HCT116 (cell line): ENCODE results near the gene IER3. TPM values are rescaled to one million over a fixed set of nuclear protein-coding genes. Genes with fewer than 3 reads are reported as not detected.

Source experiments
- ATAC-seq: fragments of 200-7000 bp; cut with Tn5 transposase; 2 replicates; pipeline ENCODE4 v1.9.1; 2020; ENCODE audit warnings: mild to moderate bottlenecking, moderate library complexity
- BruUV-seq: library from RNA; stranded (reverse); fragments of 400-500 nt; replicated peaks from 2 replicates; lab custom pipeline; 2021; lab: Mats Ljungman, UMichigan
- CTCF ChIA-PET: fragments of 300-600 bp; sonication (Branson Sonifier 250); formaldehyde crosslinking; loops from one replicate; lab custom pipeline; 2021; ENCODE audit warnings: antibody characterized with exemption; lab: Charles Lee
- POLR2A ChIA-PET: fragments of 300-600, 350-600 bp; sonication (Branson Sonifier 250); formaldehyde crosslinking; loops from one replicate; lab custom pipeline; 2021; ENCODE audit warnings: antibody characterized with exemption; lab: Charles Lee
- RAD21 ChIA-PET, 2 experiments: fragments of 300-600 bp; sonication (Branson Sonifier 250); formaldehyde crosslinking; loops; one replicate each; lab custom pipeline; 2023; ENCODE audit warnings: low total read pairs in 2 of 2; ENCODE audit not compliant: uncharacterized antibody in 2 of 2, unreplicated experiment in 2 of 2, low non-redundant PET in 1 of 2; lab: Charles Lee
- DNase-seq: peaks from one replicate; pipeline ENCODE4 v3.0.0-alpha.2; 2010; ENCODE audit warnings: low read depth, low spot score
- H2AFZ ChIP-seq: fragments of 200-600 bp; shearing (Covaris generic), sonication (generic); 2 replicates; pipeline ENCODE4 v1.6.1; 2017; ENCODE audit warnings: low read depth, mixed run types, mixed read lengths, antibody characterized with exemption, low read length; ENCODE audit not compliant: poor library complexity, severe bottlenecking
- H3K27ac ChIP-seq: 2 replicates; pipeline ENCODE4 v1.5.1; 2012; ENCODE audit warnings: low read depth, low read length
- H3K27me3 ChIP-seq: fragments of 200-600 bp; sonication (generic); 2 replicates; pipeline ENCODE4 v1.6.1; 2016; ENCODE audit warnings: mixed run types, low read length, mixed read lengths; ENCODE audit not compliant: insufficient read depth
- H3K36me3 ChIP-seq, 2 experiments: fragments of 200-500 bp in 1 of 2; fragments of 200-600 bp in 1 of 2; sonication (Bioruptor generic) in 1 of 2; sonication (generic) in 1 of 2; 2 replicates each; pipeline versions ENCODE4 v1.5.1 to v1.6.1; 2014 to 2016; ENCODE audit warnings: low read length in 2 of 2, inconsistent platforms in 1 of 2, mixed read lengths in 1 of 2, mixed run types in 1 of 2; ENCODE audit not compliant: insufficient read depth in 2 of 2, control insufficient read depth in 1 of 2
- H3K4me1 ChIP-seq, 2 experiments: fragments of 200-600 bp in 1 of 2; sonication (generic) in 1 of 2; 2 replicates each; pipeline versions ENCODE4 v1.5.1 to v1.6.1; 2012 to 2017; ENCODE audit warnings: low read length in 2 of 2, inconsistent platforms in 1 of 2, mild to moderate bottlenecking in 1 of 2, mixed read lengths in 1 of 2, mixed run types in 1 of 2, moderate library complexity in 1 of 2; ENCODE audit not compliant: insufficient read depth in 2 of 2, control insufficient read depth in 1 of 2
- H3K4me2 ChIP-seq: fragments of 200-600 bp; sonication (generic); 2 replicates; pipeline ENCODE4 v1.6.1; 2017; ENCODE audit warnings: mixed run types, low read length, mixed read lengths
- H3K4me3 ChIP-seq, 2 experiments: fragments of 200-600 bp in 1 of 2; sonication (generic) in 1 of 2; replicated peaks in 1 of 2; 2 replicates each; pipeline ENCODE4 v1.5.1; 2011 to 2016; ENCODE audit warnings: low read length in 2 of 2, control low read depth in 1 of 2, low read depth in 1 of 2, mild to moderate bottlenecking in 1 of 2, mixed read lengths in 1 of 2, mixed run types in 1 of 2
- H3K79me2 ChIP-seq: fragments of 200-600 bp; sonication (generic); 2 replicates; pipeline ENCODE4 v1.6.1; 2017; ENCODE audit warnings: mild to moderate bottlenecking, mixed run types, low read length, moderate library complexity, mixed read lengths; ENCODE audit not compliant: insufficient read depth
- H3K9ac ChIP-seq: fragments of 200-600 bp; sonication (generic); 2 replicates; pipeline ENCODE4 v1.6.1; 2016; ENCODE audit warnings: low read length, mixed read lengths
- H3K9me2 ChIP-seq: fragments of 200-600 bp; sonication (generic), shearing (Covaris generic); 2 replicates; pipeline ENCODE4 v1.6.1; 2017; ENCODE audit warnings: mixed run types, mild to moderate bottlenecking, moderate library complexity; ENCODE audit not compliant: insufficient read depth
- H3K9me3 ChIP-seq, 2 experiments: fragments of 200-500 bp in 1 of 2; fragments of 200-600 bp in 1 of 2; sonication (Bioruptor generic) in 1 of 2; sonication (generic) in 1 of 2; 2 replicates each; pipeline ENCODE4 v1.6.1; 2014 to 2017; ENCODE audit warnings: low read length in 2 of 2, mixed read lengths in 2 of 2, inconsistent platforms in 1 of 2, low read depth in 1 of 2, mild to moderate bottlenecking in 1 of 2, mixed run types in 1 of 2, moderate library complexity in 1 of 2; ENCODE audit not compliant: control insufficient read depth in 1 of 2, insufficient read depth in 1 of 2
- H4K20me1 ChIP-seq: fragments of 200-600 bp; sonication (generic), shearing (Covaris generic); 2 replicates; pipeline ENCODE4 v1.6.1; 2017; ENCODE audit warnings: mixed run types, mild to moderate bottlenecking, moderate library complexity; ENCODE audit not compliant: insufficient read depth
- CTCF ChIP-seq, 3 experiments: fragments of 200-600 bp in 1 of 3; sonication (generic) in 1 of 3; IDR thresholded peaks in 2 of 3; conservative IDR thresholded peaks in 1 of 3; 2 replicates each; pipeline ENCODE4 v1.5.1; 2012 to 2017; ENCODE audit warnings: low read depth in 2 of 3, low read length in 2 of 3, antibody characterized with exemption in 1 of 3, borderline replicate concordance in 1 of 3, control low read depth in 1 of 3, mild to moderate bottlenecking in 1 of 3, mixed read lengths in 1 of 3, mixed run types in 1 of 3, moderate library complexity in 1 of 3; ENCODE audit not compliant: insufficient read depth in 1 of 3
- EGR1 ChIP-seq: IDR thresholded peaks from 2 replicates; pipeline ENCODE4 v1.6.1; 2012; ENCODE audit warnings: low read depth
- POLR2AphosphoS5 ChIP-seq: IDR thresholded peaks from 2 replicates; pipeline ENCODE4 v1.6.1; 2011; ENCODE audit warnings: mild to moderate bottlenecking, low read depth, low read length, moderate library complexity
- RAD21 ChIP-seq: IDR thresholded peaks from 2 replicates; pipeline ENCODE4 v1.6.1; 2012; ENCODE audit warnings: low read depth, mild to moderate bottlenecking
- intact Hi-C: fragments of 100-400 bp; cut with micrococcal nuclease; formaldehyde crosslinking; loops from 2 replicates; pipeline ENCODE4 v1.10.0; 2022
- total RNA-seq: library from RNA; stranded (reverse); gene quantifications from one replicate; pipeline ENCODE4 v1.2.1, GENCODE V29; 2021; ENCODE audit not compliant: unreplicated experiment

IER3 gene
- total RNA-seq, 1 experiment from 2014 or later: 952 TPM

GRCh38 chr6:30790724-30791383 is 46.5 kb upstream of the IER3 start:
- CTCF ChIA-PET: no interaction called here
- H3K27ac ChIP-seq: no peak overlapping the region

More at GRCh38 chr6:30790724-30791383, 46.5 kb upstream of the IER3 start:
- ChIA-PET POLR2A (interaction anchor here (0.9 to 30.6 kb wide), 6 partner anchors 8 to 45 kb away, joined by 3 to 680 read pairs (median 8); partner anchors contain the start of genes FLOT1 and IER3), RAD21 (no interaction called here)
- no peaks in the 10 kb centered on the region for H3K79me2 ChIP-seq
- TF ChIP-seq POLR2AphosphoS5 (no peak), RAD21 (peak; percentile 26), EGR1 (no peak), CTCF (IDR thresholded peaks at IDR 0.05 in 2 of 3, conservative IDR thresholded peaks at IDR 0.05 in 1 of 3; ENCODE audit: borderline replicate concordance in 1 of 3, insufficient read depth in 1 of 3, low read depth in 2 of 3, low read length in 2 of 3) (0 out of 6 replicates have a peak, but pooled peaks of 1 of the 3 experiments have one; percentile 8)
- DNase-seq (no peak), ATAC-seq (peak; percentile 33)
- H3K36me3 ChIP-seq: no peaks in the 10 kb centered on the region
- H3K9ac ChIP-seq: no peak overlapping the region
- no peaks in the 10 kb centered on the region for H4K20me1 ChIP-seq
- H3K4me1 ChIP-seq: peaks cover 34 to 60% of the 10 kb centered on the region in 2 experiments
- no peak overlapping the region for H3K4me3 ChIP-seq
- no peak overlapping the region for H3K4me2 ChIP-seq
- intact Hi-C loops: no loop called here
- no peaks in the 10 kb centered on the region for H3K27me3 ChIP-seq
- no TSS peak for BruUV-seq
- H2AFZ ChIP-seq: no peak overlapping the region
- no peaks in the 10 kb centered on the region for H3K9me2 ChIP-seq
- no peaks in the 10 kb centered on the region for H3K9me3 ChIP-seq
